SJSA1 (cell line): ENCODE results near the gene ABCF3. TPM values are rescaled to one million over a fixed set of nuclear protein-coding genes. Genes with fewer than 3 reads are reported as not detected.

Source experiments
- total RNA-seq: library from RNA; depleted of rRNA; stranded (reverse); fragments of >200 nt; shearing (Covaris generic); gene quantifications from 2 replicates; pipeline ENCODE4 v1.2.3, GENCODE V29; 2014; rRNA removed

Gene ABCF3
- total RNA-seq, 1 experiment from 2014 or later: 19.2 TPM

Other genes starting within 250 kb of the ABCF3 start
- 9.1 and 9.6 TPM in 2 replicates for gene ABCC5, start 168.3 kb upstream of the ABCF3 start, total RNA-seq
- gene HTR3D, start 154.5 kb upstream of the ABCF3 start, total RNA-seq: not detected in 2 replicates
- not detected in 2 replicates for gene HTR3C, start 133.2 kb upstream of the ABCF3 start, total RNA-seq
- not detected in 2 replicates for gene HTR3E, start 89.1 kb upstream of the ABCF3 start, total RNA-seq
- 49.5 and 62.3 TPM in 2 replicates for gene EIF2B5, start 50.8 kb upstream of the ABCF3 start, total RNA-seq
- gene DVL3, start 30.8 kb upstream of the ABCF3 start, total RNA-seq: 32.2 and 33.6 TPM in 2 replicates
- 282 and 609 TPM in 2 replicates for gene AP2M1, start 11.3 kb upstream of the ABCF3 start, total RNA-seq
- not detected in 2 replicates for gene VWA5B2, start 43.4 kb downstream of the ABCF3 start, total RNA-seq
- 26.4 and 30.1 TPM in 2 replicates for gene ALG3, start 62.8 kb downstream of the ABCF3 start, total RNA-seq
- 3.2 and 6.2 TPM in 2 replicates for gene EEF1AKMT4, start 63.5 kb downstream of the ABCF3 start, total RNA-seq
- gene CAMK2N2, start 75.4 kb downstream of the ABCF3 start, total RNA-seq: 0.13 TPM in 1 of 2 replicates, not detected in the other
- gene ECE2, start 89.8 kb downstream of the ABCF3 start, total RNA-seq: not detected in 2 replicates
- 423 and 627 TPM in 2 replicates for gene PSMD2, start 113.0 kb downstream of the ABCF3 start, total RNA-seq
- gene EIF4G1, start 128.4 kb downstream of the ABCF3 start, total RNA-seq: 250 and 257 TPM in 2 replicates
- gene FAM131A, start 151.4 kb downstream of the ABCF3 start, total RNA-seq: 13.9 and 14.4 TPM in 2 replicates
- 8.8 and 11.6 TPM in 2 replicates for gene CLCN2, start 175.4 kb downstream of the ABCF3 start, total RNA-seq
- 101 and 103 TPM in 2 replicates for gene POLR2H, start 175.5 kb downstream of the ABCF3 start, total RNA-seq
- gene THPO, start 192.0 kb downstream of the ABCF3 start, total RNA-seq: not detected in 2 replicates
- 0.26 TPM in 1 of 2 replicates, not detected in the other for gene CHRD, start 193.9 kb downstream of the ABCF3 start, total RNA-seq